Measurements from ENCODE around the gene HIPK2.

DNA sequence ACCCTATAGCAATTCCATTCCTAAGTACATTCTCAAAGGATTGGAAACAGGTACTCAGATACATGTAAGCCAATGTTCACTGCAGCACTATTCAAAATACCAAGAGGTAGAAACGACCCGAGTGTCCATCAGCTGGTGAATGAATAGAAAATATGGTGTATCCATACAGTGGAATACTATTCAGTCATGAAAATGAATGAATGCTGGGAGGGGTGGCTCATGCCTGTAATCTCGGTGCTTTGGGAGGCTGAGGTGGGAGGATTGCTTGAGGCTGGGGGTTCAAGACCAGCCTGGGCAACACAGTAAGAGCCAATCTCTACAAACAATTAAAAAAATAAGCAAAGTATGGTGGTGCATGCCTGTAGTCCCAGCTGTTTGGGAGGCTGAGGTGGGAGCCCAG, 191.5 kb downstream of the HIPK2 start:
- TF ChIP-seq, protein P1, sequence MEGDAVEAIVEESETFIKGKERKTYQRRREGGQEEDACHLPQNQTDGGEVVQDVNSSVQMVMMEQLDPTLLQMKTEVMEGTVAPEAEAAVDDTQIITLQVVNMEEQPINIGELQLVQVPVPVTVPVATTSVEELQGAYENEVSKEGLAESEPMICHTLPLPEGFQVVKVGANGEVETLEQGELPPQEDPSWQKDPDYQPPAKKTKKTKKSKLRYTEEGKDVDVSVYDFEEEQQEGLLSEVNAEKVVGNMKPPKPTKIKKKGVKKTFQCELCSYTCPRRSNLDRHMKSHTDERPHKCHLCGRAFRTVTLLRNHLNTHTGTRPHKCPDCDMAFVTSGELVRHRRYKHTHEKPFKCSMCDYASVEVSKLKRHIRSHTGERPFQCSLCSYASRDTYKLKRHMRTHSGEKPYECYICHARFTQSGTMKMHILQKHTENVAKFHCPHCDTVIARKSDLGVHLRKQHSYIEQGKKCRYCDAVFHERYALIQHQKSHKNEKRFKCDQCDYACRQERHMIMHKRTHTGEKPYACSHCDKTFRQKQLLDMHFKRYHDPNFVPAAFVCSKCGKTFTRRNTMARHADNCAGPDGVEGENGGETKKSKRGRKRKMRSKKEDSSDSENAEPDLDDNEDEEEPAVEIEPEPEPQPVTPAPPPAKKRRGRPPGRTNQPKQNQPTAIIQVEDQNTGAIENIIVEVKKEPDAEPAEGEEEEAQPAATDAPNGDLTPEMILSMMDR (conservative IDR thresholded peaks at IDR 0.05; ENCODE audit: low read length) = no peak
- TF ChIP-seq EZH2phosphoT487 (IDR thresholded peaks at IDR 0.05; ENCODE audit: borderline replicate concordance, low read depth, low read length) = no peak
